ENCODE results near the gene TLCD2. TPM values are rescaled to one million over a fixed set of nuclear protein-coding genes. Genes with fewer than 3 reads are reported as not detected.
"Not testable (repeated sequence)": the region's sequence is repeated elsewhere in the genome, so short reads cannot be mapped to it uniquely, and the experiment has no call there.

Gene TLCD2
- total RNA-seq, 2 donors from 2014 or later: 7.3 to 8.3 TPM

DNA sequence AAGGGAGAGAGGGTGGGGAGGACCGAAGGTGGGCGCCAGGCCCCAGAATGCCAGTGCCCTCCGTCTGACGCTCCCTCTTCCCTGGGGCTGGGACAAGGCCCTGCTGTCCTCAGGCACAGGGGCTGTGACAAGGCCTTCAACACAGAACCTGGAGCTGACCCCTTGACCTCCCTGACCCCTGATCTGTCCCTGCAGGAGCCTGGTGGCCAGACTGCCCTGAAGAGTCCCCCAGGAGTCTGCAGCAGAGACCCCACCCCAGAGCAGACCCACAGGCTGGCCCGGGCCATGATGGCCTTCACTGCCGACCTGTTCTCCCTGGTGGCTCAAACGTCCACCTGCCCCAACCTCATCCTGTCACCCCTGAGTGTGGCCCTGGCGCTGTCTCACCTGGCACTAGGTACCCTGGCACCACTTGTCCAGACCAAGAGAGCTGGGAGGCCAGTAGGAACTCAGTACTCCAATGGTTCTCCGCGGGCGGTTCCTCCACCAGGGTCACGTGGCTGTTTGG lies 35.4 kb upstream of the TLCD2 start:
- ATAC-seq (ENCODE audit: insufficient number of reproducible peaks, low FRiP score, low read depth) (no peak), DNase-seq (ENCODE audit: low spot score) (no peak)
- no peak overlapping the region for H3K27ac ChIP-seq
- no peaks in the 10 kb centered on the region for H3K27me3 ChIP-seq (replicated peaks; ENCODE audit: insufficient read depth)
- H3K9me3 ChIP-seq: no peaks in the 10 kb centered on the region
- H3K4me1 ChIP-seq (ENCODE audit: control insufficient read depth in 1 of 2, low read depth in 2 of 2): no peaks in the 10 kb centered on the region
- no peak overlapping the region for H3K4me3 ChIP-seq
- no peaks in the 10 kb centered on the region for H3K36me3 ChIP-seq
- no peak for TF ChIP-seq CTCF (IDR thresholded peaks at IDR 0.05)

GRCh38 chr17:1744551-1745512 lies 34.7 kb upstream of the TLCD2 start:
- no peak for DNase-seq (ENCODE audit: low spot score)
- H3K36me3 ChIP-seq: no peaks in the 10 kb centered on the region
- no peak overlapping the region for H3K27ac ChIP-seq
- H3K4me1 ChIP-seq (ENCODE audit: control insufficient read depth in 1 of 2, low read depth in 2 of 2): no peaks in the 10 kb centered on the region
- no peak for TF ChIP-seq CTCF (IDR thresholded peaks at IDR 0.05)
- no peak overlapping the region for H3K4me3 ChIP-seq
- no peaks in the 10 kb centered on the region for H3K27me3 ChIP-seq (replicated peaks; ENCODE audit: insufficient read depth)
- H3K9me3 ChIP-seq: no peaks in the 10 kb centered on the region
- no peak for ATAC-seq (ENCODE audit: insufficient number of reproducible peaks, low FRiP score, low read depth)

- no peak overlapping the region for H3K27ac ChIP-seq
- no peaks in the 10 kb centered on the region for H3K27me3 ChIP-seq (replicated peaks; ENCODE audit: insufficient read depth)
- no peak for ATAC-seq (ENCODE audit: insufficient number of reproducible peaks, low FRiP score, low read depth)
Measured at GRCh38 chr17:1743088-1743439, 32.9 kb upstream of the TLCD2 start.

DNA sequence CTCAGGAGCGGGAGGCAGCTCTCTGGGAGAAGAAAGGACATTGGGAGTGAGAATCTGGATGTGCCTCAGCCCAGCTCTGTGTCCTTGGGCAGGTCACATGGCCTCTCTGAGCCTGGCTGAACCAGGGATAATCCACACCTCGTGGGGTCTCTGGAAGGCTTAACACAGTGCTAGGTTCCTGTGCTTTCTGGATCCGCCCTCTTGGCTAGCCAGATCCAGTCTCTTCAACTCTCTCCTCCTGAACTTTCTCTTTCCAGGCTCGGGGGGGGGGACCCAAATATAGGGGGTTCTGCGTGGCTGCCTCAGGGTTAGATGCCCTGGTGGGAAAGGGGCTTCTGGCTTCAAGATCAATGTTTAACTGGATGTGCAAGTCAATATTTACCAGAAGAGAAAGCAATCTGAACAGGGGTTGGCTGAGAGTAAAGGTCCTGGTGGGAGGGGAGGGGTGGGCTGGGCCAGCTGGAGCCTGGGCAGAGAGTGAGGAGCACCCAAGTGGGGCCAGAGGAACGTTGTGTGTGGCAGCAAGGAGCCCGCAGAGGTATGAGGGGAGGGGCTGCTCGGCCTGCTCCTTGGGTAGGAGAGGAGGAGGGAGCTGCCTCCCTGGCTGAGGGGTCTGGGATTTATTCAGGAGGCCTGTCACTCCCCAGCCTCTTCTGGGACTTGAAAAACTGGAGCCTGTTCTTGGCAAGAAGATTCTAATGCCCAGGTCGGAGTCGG lies 32.4 kb upstream of the TLCD2 start, which contains the start of gene SERPINF2:
Gene SERPINF2, plus strand, starts transcription at position 501 of the 717 bp plus-strand sequence. CDS start 2,125 bp downstream, outside the sequence.
- Histone ChIP-seq H3K4me3 (no peak within 1 kb of the TSS), H3K27ac (no peak within 1 kb of the TSS), H3K9me3 (no peaks in the 10 kb centered on the region), H3K27me3 (replicated peaks; ENCODE audit: insufficient read depth) (no peaks in the 10 kb centered on the region), H3K36me3 (peaks cover 5% of the 10 kb centered on the region), H3K4me1 (ENCODE audit: control insufficient read depth in 1 of 2, low read depth in 2 of 2) (no peaks in the 10 kb centered on the region)
- ATAC-seq (ENCODE audit: insufficient number of reproducible peaks, low FRiP score, low read depth) (no peak), DNase-seq (ENCODE audit: low spot score) (no peak)
- TF ChIP-seq CTCF (IDR thresholded peaks at IDR 0.05): no peak

More at GRCh38 chr17:1743088-1743439, 32.9 kb upstream of the TLCD2 start:
- no peaks in the 10 kb centered on the region for H3K9me3 ChIP-seq
- no peaks in the 10 kb centered on the region for H3K36me3 ChIP-seq
- H3K4me1 ChIP-seq (ENCODE audit: control insufficient read depth in 1 of 2, low read depth in 2 of 2): no peaks in the 10 kb centered on the region
- TF ChIP-seq CTCF (IDR thresholded peaks at IDR 0.05): no peak
- no peak for DNase-seq (ENCODE audit: low spot score)
- H3K4me3 ChIP-seq: no peak overlapping the region

DNA sequence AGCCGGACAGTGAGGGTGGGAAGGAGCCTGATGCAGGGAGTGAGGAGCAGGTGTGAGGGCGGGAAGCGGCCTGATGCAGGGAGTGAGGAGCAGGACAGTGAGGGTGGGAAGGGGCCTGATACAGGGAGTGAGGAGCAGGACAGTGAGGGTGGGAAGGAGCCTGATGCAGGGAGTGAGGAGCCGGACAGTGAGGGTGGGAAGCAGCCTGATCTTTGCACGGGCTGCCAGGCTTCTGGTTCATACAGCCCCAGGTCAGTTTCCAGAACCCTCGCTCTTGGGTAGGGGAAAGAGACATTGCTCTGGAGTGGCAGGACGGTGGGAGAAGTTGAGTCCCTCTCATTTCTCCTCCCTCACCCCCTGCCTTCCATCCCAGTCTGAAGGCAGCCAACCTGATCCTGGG lies 31.7 kb upstream of the TLCD2 start:
- H3K9me3 ChIP-seq; H3K27me3 ChIP-seq (replicated peaks; ENCODE audit: insufficient read depth); H3K4me3 ChIP-seq; ATAC-seq (ENCODE audit: insufficient number of reproducible peaks, low FRiP score, low read depth); H3K36me3 ChIP-seq; H3K27ac ChIP-seq; H3K4me1 ChIP-seq (ENCODE audit: control insufficient read depth in 1 of 2, low read depth in 2 of 2); DNase-seq (ENCODE audit: low spot score): not testable (repeated sequence)

Data from thoracic aorta (tissue), 2 donors.